Progenitor cell of endocrine pancreas (in vitro differentiated cells): ENCODE results near the gene CRHR1. TPM values are rescaled to one million over a fixed set of nuclear protein-coding genes. Genes with fewer than 3 reads are reported as not detected.

Experiments
- DNase-seq: peaks from one replicate; pipeline ENCODE4 v3.0.0; 2021; ENCODE audit warnings: low spot score; ENCODE audit not compliant: unreplicated experiment
- H3K27ac Mint-ChIP-seq: 2 replicates; pipeline ENCODE4 v1.8.0; 2021; ENCODE audit warnings: mild to moderate bottlenecking, moderate library complexity, mixed read lengths
- H3K27me3 Mint-ChIP-seq: 2 replicates; pipeline ENCODE4 v1.8.0; 2021; ENCODE audit warnings: mixed read lengths
- H3K36me3 Mint-ChIP-seq: 2 replicates; pipeline ENCODE4 v1.8.0; 2022; ENCODE audit warnings: mixed read lengths; ENCODE audit not compliant: insufficient read depth
- H3K4me1 Mint-ChIP-seq: 2 replicates; pipeline ENCODE4 v1.8.0; 2021; ENCODE audit warnings: low read depth, mixed read lengths
- H3K4me3 Mint-ChIP-seq: 2 replicates; pipeline ENCODE4 v1.8.0; 2021; ENCODE audit warnings: low read depth, mild to moderate bottlenecking, moderate library complexity, mixed read lengths
- H3K9me3 Mint-ChIP-seq: 2 replicates; pipeline ENCODE4 v1.8.0; 2021; ENCODE audit warnings: low read depth, mixed read lengths
- CTCF ChIP-seq: fragments of 200-600 bp; sonication (generic); IDR thresholded peaks from one replicate; pipeline ENCODE4 v1.5.0; 2021; ENCODE audit warnings: antibody characterized with exemption, mild to moderate bottlenecking; ENCODE audit not compliant: unreplicated experiment
- total RNA-seq: library from RNA; stranded (reverse); gene quantifications from 2 replicates; pipeline ENCODE4 v1.2.1, GENCODE V29; 2021

The CRHR1 gene
- total RNA-seq, 1 donor from 2014 or later = not detected

GRCh38 chr17:45777388-45777787, 6.7 kb upstream of the CRHR1 start:
- Mint-ChIP-seq H3K9me3 (no peaks in the 10 kb centered on the region), H3K36me3 (no peaks in the 10 kb centered on the region), H3K27me3 (peaks cover 82% of the 10 kb centered on the region)

GRCh38 chr17:45780921-45781320, 3.2 kb upstream of the CRHR1 start:
- Mint-ChIP-seq H3K27ac (no peak overlapping the region), H3K36me3 (no peaks in the 10 kb centered on the region), H3K27me3 (peaks cover 77% of the 10 kb centered on the region), H3K9me3 (no peaks in the 10 kb centered on the region), H3K4me1 (peaks cover 4% of the 10 kb centered on the region), H3K4me3 (no peak overlapping the region)
- no peak for DNase-seq
- TF ChIP-seq CTCF = no peak

More at GRCh38 chr17:45777388-45777787, 6.7 kb upstream of the CRHR1 start:
- TF ChIP-seq CTCF = no peak
- no peaks in the 10 kb centered on the region for H3K4me1 Mint-ChIP-seq
- no peak for DNase-seq
- no peak overlapping the region for H3K4me3 Mint-ChIP-seq
- no peak overlapping the region for H3K27ac Mint-ChIP-seq

- peak; percentile 61 for DNase-seq
- H3K27me3 Mint-ChIP-seq = peaks cover 77% of the 10 kb centered on the region
- H3K4me1 Mint-ChIP-seq = peaks cover 5% of the 10 kb centered on the region
- H3K9me3 Mint-ChIP-seq = no peaks in the 10 kb centered on the region
- H3K4me3 Mint-ChIP-seq = peak overlapping the region; percentile 75
- H3K36me3 Mint-ChIP-seq = no peaks in the 10 kb centered on the region
- TF ChIP-seq CTCF = peak; percentile 83
- H3K27ac Mint-ChIP-seq = peak overlapping the region; percentile 69
Observed at GRCh38 chr17:45782889-45783592, 1.1 kb upstream of the CRHR1 start.

GRCh38 chr17:45783593-45784292, 377 bp upstream of the CRHR1 start:
- Mint-ChIP-seq H3K27ac (peak overlapping the region; percentile 69), H3K4me1 (peaks cover 5% of the 10 kb centered on the region), H3K27me3 (peaks cover 79% of the 10 kb centered on the region), H3K36me3 (no peaks in the 10 kb centered on the region), H3K4me3 (peak overlapping the region; percentile 75), H3K9me3 (no peaks in the 10 kb centered on the region)
- peak; percentile 22 for DNase-seq
- no peak for TF ChIP-seq CTCF

GRCh38 chr17:45784741-45785479, 790 bp downstream of the CRHR1 start:
- no peak overlapping the region for H3K27ac Mint-ChIP-seq
- peaks cover 5% of the 10 kb centered on the region for H3K4me1 Mint-ChIP-seq
- no peaks in the 10 kb centered on the region for H3K36me3 Mint-ChIP-seq
- TF ChIP-seq CTCF = no peak
- peak; percentile 48 for DNase-seq
- no peaks in the 10 kb centered on the region for H3K9me3 Mint-ChIP-seq
- peaks cover 80% of the 10 kb centered on the region for H3K27me3 Mint-ChIP-seq
- peak overlapping the region; percentile 67 for H3K4me3 Mint-ChIP-seq
